NCI-H2227 (cell line): ENCODE results near the gene TMEM31.
"Not testable (repeated sequence)": the region's sequence is repeated elsewhere in the genome, so short reads cannot be mapped to it uniquely, and the experiment has no call there.

ENCODE experiments used
- DNase-seq: peaks from one replicate; lab custom pipeline; 2025; ENCODE audit not compliant: unreplicated experiment; lab: John Stamatoyannopoulos, UW

TMEM31 gene

DNA sequence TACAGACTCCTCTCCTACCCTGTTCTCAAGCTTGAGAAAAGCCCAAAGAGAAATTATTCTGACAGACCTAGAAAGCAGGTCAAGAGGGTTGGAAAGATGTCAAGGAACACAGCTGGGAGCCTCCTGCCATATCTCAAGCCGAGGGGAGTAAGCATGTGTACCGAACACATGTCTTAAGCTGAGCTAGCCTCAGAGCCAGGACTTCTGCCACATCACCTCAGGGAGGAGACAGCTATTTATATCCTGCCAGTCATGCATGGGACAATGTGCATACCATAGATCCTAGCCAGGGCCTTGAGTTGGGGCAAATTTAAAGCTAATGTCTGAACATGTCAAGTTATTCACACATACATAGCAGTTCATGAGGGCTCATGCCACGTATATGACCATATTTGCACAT, 11.8 kb downstream of the TMEM31 start:
- no peak for DNase-seq

DNA sequence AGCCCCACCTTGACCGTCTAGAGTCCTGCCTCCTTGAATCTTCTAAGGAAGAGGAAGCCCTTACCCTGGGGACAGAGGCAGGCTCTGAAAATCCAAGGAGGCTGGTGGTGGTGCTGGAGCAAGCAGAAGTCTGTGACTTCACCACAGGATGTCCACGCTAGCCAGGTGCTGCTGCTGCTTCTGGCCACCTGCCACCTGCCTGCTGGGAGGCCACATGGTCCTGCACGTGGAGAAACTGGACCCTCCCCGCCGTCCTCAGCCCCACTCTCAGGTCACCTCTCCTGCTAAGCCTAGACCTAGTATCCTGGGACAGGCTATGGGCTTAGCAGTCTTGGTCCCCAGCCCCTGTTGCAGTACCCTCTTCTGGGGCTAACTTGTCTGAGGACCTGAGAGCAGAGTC, 15.8 kb downstream of the TMEM31 start:
- DNase-seq, result no peak

DNA sequence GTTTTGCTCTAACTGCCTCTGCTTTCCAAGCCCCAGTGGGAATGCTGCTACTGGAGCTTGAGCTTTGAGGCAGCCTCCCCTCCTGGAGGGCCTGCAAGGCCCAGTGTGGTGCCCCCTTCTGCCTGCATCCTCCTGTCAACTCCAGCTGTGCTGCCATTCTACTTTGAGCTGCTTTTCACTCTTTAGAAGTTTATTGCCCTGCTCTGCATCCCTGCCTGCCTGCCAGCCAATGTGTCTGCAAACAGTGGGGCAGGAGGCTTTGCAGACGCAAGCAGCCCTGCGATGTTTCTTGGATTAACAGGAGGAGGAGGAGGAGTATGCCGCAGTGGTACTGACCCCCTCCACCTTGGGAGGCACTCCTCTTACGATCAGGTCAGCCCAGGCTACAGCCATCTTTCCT, 16.4 kb downstream of the TMEM31 start:
- DNase-seq, result no peak

DNA sequence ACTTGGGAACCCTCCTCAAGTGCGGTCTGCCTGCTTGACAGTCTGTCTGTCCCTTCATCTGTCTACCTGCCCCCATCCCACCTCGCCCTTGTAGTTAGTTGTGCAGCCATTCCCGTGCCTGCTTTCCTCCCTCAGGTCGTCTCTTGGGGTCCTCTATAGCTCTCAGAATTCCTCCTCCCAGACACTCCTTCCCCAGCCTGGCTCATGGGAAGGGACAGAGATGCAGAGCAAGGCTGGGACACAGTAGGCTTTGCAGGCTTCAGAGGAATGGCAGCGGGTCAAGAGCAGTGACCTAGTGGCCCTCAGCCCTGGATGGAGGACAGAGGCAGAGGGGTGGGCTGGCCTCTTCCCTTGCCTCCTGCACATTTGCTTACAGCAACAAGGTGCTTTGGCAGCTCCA, 18.3 kb downstream of the TMEM31 start:
- no peak for DNase-seq

DNA sequence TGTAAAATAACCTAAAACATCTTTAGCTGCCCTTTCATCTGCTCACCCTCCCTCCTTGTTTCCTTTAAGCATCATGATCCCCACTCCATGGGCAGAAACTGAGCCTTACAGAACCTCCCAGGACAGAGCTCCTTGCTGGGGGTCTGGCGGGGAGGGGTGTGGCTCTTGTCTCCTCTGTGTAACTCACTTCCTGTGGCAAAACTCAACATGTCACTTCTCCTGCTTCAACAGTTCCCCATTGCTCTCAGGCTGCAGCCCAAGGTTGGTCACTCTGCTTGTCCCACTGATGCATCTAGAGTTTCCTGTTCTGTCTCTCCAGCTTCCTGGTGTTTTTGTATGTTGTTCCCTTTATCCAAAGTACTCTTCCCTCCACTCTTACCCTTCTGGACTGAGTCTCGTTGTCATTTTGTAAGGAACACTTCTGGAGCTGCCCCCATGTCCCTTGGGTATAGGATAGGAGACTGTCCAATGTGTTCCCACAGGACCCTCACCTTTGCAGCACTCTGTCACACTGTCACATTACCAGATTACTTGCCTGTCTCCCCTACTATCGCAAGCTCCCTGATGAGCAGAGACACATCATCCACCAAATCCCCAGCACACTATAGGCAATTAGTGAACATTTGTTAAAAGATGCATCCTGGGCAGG, 19.6 kb downstream of the TMEM31 start:
- no peak for DNase-seq

DNA sequence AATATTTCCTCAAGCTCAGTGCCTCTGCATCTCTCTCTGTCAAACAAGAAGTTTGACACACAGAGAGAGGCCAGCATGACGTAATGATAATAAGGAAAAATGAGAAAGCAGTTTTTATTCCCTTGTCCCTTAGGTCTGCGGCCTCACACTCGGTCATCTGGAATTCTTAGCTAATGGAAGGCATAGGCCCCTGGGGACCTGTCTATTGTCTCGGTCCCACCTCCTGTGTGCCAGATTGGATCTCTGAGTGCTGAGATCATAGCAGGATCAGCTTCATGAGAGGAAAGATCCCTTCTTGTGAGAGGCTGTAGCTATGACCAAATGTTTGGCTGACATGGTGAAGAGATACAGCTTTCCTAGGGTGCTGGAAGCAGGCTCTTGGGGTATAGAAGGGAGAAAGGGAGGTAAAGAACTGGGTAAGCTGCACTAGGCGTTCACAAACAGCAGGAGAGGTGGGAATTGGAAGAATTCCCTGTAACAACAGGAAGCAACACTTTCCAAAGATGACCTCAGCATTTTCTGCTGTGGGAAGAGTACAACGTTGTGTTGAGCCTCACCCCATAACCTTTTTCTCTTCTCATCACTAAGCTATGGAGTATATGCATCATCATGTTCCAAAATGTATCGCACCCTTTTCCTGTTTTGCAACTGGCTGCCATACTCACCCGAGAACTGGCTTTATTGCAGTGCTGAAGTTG, 20.2 kb downstream of the TMEM31 start:
- no peak for DNase-seq

DNA sequence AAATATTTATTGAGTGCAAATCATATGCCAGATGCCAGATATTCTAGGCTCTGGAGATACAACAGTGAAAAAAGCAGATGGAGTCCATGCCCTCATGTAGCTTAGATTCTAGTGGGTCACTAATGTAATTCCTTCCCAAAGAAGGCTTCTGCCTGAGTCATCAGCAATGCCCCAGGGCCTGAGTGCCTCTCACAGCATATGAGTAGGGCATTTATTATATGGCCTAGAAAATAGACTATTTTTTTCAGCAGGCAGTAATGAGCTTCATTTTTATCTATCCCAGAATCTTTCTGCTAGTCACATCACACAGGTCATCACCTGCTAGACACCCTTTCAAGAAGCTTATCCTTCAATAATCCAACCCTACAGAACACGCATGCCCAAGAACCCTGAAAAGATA, 22.3 kb downstream of the TMEM31 start:
- DNase-seq, result no peak

DNA sequence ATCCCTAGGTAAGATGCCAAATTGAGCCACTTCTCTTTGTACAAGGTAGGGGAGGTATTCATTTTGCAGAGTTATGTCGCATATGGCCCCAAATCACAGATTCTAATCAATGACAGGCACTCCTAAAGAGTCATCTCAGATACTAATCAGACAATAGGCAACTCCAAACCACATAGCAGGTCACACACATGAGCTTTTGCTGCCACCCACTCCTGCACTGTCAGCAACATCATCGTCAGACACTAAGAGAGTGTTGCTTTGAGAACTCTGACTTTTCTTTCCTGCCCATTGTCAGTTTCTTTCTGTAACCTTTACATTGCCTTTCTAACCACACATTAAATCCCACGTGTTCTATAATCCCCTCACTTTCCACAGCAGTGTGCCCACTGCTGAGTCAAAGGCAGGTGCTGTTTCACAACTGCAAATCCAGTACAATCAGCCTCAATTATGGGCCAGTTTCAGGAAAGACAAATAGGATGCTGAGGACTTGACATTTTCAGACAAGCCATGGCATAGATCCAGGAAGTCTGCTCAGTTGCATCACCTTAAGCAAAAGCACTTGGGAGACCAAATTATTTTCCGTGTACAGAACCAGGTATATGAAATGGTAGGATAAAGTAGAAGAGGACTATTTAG, 23.5 kb downstream of the TMEM31 start:
- DNase-seq, result peak; percentile 66

DNA sequence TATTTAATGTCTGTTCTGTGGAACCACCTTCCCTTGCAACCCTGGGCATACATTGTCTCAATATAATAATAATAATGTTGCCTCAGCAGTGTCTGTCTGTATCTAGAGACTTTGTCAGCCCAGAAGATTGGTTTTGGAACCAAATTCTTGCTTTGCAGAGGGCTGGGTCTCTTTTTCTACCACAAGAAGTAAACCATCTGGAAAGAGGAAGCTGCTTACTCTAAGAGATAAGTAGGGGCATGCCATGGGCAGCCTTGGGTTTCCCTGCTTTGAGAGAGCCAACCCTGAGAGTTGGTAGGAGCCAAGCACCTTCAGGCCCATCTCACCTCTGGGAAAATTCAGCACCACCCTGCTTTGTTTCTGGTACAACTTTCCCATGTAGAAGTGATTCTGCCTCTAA, 27.0 kb downstream of the TMEM31 start:
- no peak for DNase-seq

DNA sequence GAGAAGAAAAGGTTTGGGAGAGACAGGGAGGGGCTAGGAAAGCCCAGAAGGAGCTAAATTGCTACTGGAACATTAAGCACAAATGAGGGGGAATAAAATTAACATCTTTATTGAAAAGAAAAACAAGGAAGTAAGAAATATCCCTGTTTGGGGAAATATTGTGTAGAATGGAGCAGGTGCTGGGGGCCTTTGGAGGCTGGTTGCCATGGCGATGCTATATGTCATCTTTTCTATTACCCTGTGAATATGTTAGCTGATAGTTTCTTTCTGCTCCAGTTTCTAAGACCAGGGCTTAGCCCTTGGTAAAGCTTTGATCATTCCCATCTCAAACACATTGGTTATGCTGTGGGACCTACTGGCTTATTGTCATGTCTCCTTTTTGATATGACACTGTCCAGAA, 28.7 kb downstream of the TMEM31 start:
- peak; percentile 24 for DNase-seq

DNA sequence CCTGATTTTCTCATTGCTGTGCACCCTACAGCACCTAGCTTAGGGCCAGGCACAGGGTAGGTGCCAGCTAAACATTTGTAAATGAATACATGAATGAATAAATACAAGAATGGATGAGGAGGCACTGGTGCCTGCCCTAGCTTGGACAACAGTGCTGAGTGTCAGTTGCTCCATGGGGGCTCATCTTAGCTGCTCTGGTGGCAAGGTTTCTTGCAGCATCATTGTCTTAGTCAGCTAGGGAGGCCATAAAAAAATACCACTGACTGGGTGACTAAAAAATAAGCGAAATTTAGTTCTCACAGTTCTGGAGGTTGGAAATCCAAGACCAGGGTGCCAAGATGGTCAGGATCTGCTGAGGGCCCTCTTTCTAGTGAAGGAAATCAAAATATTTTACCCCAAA, 31.2 kb downstream of the TMEM31 start:
- no peak for DNase-seq

DNA sequence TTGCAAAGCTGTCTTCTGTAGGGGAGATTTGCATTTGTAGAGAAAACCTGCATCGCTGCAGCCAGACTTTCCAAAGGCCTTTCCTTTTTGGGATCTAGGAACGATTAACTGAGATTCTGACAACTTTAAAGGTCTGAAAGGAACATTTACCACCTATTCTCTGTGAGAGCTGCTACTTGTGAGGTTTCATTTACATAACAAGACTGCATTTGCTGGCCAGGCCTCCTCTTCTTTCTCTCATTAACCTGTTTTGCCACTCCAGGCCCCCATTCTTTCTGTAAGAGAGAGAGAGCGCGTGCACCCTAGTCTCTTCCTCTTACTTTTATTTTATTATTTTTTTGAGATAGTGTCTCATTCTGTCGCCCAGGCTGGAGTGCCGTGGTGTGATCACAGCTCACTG, 31.6 kb downstream of the TMEM31 start:
- no peak for DNase-seq

DNA sequence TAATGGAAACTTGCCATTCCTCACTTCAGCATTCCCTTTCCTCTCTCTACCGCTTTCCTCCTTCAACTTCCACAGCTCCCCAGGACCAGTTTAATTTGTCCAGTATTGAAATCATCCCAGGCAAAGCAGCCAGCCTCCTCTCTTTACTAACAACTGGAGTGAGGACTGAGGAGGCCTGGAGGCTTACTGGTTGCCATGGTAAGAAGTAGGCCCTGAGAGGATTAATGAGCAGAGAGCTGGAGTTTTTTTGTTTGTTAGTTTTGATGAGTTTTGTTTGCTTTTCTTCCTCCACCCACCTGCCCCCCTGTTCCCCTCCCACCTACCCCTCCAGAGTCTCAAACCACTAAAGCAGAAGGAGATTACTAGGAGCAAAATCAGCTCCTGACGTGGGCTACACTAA, 36.5 kb downstream of the TMEM31 start:
- DNase-seq, result no peak

DNA sequence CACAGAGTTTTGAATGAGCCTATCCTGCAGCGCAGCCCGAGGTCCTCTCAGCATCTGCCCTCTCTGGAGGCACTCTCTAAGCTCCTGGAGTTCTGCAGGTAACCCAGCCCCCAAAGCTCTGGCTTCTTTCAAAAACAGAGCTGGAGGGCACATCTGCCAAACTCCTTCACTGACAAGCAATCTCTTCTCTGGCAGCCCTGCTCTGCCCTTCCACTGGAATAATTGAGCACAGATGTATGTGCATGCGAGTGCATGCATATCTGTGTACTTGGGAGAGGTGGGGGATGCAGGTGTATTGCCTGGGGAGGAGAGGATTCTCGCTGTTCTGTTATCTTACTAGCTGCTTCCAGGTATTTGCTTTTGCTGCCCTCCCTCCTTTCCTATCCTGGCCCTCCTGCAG, 43.7 kb downstream of the TMEM31 start:
- DNase-seq, result no peak

DNA sequence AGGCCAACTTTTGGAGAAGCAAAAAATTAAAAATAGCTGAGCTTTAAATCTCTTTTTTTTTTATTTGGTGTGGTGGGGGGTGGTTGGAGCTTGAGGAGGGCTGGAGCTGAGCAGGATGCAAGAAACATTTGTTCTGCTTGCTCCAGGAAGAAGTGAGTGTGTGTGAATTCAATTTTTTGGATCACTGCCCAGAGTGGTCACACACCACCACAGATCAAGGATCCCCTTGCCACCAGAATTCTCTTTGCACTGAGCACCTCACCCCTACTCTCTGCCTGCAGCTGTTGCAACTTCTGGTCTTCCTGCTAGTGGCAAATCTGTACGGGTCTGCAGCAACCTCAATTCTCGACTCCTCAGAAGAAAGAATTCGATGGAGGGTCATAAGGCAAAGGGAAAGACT, 46.0 kb downstream of the TMEM31 start:
- DNase-seq, result no peak

DNA sequence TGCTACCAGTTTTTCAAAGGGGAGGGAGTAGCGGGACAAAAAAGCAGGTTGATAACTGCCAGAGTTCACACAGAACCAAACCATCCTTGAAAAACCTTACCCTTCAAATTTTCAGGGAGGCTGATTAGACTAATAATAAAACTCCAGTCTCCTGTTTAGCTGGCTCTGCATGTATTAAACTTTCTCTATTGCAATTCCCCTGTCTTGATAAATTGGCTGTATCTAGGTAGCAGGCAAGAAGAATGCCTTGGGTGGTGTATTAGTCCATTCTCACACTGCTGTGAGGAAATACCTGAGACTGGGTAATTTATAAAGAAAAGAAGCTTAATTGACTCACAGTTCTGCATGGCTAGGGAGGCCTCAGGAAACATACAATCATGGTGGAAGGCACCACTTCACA, 47.8 kb downstream of the TMEM31 start:
- DNase-seq, result no peak

DNA sequence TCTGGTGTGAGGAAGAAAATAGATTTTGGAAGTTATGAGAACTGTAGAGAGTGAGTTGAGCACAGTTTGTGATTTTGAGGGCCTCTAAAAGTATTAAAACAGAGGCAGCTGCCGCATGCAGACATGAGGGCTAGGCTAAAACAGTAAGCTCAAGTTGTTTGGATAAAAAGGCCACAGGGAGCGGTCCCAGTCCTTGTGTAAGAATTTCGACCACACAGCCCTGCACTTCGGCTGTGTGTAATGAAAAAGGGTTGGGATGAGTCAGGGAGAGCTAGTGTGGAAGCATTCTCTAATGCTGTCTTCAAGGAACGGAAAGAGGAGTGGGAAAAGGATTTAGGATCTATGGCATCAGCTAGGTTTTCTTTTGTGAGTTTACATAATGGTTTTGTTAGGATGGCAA, 52.8 kb downstream of the TMEM31 start:
- not testable (repeated sequence) for DNase-seq
